Astrocyte of the hippocampus (primary cell): Measurements from ENCODE around the gene ARRB2.
"Not testable (repeated sequence)": the region's sequence is repeated elsewhere in the genome, so short reads cannot be mapped to it uniquely, and the experiment has no call there.

ENCODE experiments used
- DNase-seq: peaks from one replicate; pipeline ENCODE4 v3.0.0; 2011; ENCODE audit warnings: low read depth, low spot score

Gene ARRB2

DNA sequence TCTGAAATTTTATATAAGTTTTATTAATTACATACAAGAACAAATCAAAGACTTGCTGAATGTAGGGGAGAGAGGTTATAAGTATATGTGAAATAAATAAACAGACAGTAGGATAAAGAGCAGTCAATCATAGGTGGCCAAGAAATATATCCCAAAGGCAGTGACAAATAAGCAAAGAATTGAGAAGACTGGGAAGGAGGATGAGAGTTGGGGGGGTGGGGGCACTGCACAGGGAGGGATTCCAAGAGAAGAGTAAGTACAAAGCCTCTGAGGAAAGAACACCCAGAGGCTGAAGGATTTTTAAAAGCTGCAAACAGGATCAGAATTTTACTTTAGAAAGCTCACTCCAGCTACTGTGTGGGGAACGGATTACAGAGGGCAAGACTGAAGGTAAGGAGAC lies 9.3 kb upstream of the ARRB2 start:
- DNase-seq, result no peak

DNA sequence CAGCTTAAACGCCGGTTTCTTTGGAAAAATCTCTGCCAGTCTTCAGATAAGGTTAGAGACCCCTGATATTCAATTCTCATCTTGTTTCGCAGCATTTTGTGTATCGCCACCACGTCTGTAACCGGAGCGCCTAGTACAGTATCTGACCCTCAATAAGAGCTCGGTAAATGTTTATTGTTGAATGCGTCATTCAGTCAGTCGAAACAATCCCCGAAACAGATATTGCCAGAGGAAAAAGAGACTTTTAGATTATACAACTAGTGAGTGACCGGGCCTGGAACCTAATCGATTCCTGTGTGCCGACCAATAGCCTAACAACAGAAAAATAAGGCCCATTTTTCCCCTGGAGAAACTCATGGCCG lies 7.1 kb upstream of the ARRB2 start:
- DNase-seq, result no peak

DNA sequence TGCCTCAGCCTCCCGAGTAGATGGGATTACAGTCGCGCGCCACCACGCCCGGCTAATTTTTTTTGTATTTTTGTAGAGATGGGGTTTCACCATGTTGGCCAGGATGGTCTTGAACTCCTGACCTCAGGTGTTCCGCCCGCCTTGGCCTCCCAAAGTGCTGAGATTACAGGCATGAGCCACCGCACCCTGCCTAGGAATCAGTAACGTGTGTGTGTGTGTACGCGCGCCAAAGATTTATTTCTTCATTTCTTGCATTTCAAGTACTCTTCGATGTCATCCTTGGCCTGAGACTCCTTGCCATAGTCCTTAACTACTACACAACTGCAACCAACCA lies 5.9 kb upstream of the ARRB2 start:
- DNase-seq, result not testable (repeated sequence)

DNA sequence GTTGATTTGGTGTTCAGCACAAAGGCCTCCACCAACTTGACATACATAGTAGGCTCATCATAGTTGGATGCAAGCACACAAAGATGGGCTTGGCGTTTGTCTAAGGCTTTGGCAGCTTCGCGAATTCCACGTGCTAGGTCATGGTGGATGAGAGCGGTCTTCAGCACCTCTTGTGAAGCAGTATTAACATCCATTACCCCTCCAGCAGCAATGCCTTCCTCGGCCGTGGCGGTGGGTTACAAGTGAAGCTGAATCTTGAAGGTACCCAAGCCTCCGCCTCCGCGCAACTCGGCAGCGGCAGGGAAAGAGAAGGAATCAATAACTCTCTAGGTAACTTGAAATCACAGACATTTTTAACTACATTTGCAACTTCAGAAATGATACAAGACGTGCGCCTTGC lies 5.4 kb upstream of the ARRB2 start:
- DNase-seq, result no peak

DNA sequence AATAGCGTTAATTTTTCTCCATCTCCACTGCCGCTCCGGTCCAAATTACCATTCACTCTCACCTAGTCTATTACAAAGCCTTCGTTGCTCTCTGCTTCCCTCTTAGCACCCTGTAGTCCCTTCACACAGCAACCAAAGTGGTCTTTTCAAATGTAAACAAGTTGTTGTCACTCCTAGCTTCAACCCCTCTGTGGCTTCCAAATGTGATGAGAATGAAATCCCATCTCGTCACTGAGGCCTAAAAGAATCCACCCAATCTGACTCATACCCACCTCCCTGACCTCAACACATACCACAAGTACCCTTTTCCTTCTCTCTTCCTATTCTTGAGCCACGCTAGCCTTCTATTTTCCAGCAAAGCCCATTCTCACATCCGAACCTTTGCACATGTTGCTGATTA lies 4.3 kb upstream of the ARRB2 start:
- DNase-seq, result peak; percentile 64

DNA sequence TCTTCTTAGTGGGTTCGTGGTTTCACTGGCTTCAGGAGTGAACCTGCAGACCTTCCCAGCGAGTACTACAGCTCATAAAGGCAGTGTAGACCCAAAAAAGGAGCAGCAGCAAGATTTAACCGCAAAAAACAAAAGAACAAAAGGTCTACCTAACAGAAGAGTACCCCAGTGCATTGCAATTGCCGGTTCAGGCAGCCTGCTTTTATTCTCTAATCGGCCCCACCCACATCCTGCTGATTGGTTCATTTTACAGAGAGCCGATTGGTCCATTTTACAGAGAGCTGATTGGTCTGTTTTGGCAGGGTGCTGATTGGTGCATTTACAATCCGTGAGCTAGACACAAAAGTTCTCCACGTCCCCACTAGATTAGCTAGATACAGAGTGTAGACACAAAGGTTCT lies 2.0 kb upstream of the ARRB2 start:
- DNase-seq, result no peak

DNA sequence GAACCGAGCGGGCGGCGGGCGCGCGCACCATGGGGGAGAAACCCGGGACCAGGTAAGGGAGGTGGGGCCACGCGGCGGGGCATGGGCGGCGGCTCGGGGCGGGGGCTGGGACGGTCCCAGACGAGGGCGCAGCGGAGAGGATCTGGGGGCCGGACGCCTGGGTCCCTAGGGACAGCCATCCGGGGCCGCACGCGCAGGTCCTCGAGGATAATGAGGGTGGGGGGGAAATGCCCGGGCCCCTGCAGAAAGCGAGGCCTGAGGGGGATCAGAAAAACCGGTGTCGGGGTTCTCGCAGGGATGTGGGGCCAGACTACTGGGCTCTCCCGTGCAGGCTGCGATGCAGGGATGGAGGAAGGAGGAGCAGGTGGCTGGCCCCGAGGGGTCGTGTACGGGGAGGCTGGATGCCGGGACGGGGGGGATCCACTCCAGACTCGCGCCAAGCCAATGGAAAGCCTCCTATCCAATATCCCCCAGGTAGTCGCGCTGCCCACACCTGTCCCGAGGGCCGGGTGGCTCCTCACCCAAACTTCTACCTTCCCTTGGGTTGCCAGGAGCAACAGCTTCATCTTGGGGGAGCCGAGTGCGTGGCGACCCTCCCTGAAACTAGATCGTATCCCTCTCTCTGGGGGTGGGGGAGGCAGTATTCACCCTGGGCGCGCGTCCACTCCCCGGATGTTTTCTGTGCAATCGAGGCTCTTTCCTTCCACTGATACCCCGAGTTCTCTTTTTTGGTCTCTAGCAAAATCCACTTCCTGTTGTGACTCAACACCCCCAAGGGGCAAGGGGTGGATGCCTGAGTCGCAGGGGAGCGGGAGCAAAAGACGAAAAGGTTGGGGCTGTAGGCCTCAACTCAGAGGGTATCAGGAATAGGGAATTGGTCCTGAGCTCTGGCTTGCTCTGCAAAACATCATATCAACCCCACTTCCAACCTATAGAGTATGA lies 532 bp downstream of the ARRB2 start:
- DNase-seq, result no peak

DNA sequence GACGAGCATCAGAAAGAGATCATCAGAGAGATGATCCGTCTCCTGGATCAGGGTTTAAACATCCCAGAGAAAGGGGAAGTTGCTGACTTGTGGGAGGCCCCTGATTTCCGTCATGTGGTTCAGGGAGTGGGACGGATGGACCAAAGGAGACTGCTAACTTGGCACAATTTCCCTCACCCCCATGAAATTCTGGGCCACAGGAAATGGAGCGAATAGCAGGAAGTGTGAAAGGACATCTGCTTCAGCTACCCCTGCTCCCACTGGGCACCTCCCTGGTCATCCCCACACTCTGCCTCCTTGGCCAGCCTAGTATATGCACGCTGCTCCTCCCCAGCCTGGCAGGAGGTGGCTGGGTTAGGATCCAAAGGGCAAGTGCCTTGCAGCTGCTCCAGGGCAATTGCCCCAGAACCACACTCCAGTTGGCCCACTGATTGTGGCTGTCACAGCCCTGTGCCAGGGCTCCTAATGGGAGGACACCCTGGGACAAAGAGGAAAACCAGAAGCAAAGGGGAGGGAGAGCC lies 1.3 kb downstream of the ARRB2 start:
- no peak for DNase-seq

DNA sequence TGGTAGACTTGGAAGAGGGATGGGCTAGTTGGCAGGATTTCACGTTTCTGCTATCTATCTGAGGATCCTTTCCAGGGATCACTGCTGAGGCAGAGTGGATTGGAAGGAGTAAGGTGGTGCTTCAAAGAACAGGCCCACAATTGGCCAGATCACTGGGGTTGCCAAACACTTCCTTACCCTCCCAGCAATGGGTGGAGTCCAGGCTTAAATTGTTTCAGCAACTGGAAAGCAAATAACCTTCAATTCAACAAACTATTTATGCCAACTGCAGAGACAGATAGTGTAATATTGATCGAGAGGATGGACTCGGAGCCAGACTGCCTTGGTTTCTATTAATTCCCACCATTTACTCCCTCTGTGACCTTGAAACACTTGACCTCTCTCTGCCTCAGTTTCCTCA lies 2.1 kb downstream of the ARRB2 start:
- DNase-seq, result no peak

DNA sequence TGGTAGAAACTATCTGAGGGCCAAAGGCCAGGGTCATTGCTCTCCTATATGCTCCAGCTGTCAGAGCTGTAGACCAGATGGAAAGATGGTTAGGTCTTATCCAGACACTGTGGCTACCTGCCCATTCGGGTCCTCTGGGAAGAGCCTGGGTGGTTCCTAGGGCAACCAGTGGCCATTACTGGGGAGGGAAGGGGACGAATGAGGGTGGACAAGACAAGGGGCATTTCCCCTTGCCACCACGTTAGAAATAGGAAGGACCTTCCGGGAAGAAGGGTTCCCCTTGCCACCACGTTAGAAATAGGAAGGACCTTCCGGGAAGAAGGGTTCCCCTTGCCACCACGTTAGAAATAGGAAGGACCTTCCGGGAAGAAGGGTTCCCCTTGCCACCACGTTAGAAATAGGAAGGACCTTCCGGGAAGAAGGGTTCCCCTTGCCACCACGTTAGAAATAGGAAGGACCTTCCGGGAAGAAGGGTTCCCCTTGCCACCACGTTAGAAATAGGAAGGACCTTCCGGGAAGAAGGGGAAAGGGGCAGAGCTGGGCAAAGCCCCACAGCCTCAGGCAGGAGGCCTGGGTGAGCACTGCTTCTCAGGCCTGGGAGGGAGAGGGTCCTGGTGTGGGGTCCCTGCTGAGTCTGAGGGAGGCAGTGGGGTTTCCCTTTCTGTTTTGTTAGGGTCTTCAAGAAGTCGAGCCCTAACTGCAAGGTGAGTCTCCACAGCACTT lies 4.1 kb downstream of the ARRB2 start:
- not testable (repeated sequence) for DNase-seq

DNA sequence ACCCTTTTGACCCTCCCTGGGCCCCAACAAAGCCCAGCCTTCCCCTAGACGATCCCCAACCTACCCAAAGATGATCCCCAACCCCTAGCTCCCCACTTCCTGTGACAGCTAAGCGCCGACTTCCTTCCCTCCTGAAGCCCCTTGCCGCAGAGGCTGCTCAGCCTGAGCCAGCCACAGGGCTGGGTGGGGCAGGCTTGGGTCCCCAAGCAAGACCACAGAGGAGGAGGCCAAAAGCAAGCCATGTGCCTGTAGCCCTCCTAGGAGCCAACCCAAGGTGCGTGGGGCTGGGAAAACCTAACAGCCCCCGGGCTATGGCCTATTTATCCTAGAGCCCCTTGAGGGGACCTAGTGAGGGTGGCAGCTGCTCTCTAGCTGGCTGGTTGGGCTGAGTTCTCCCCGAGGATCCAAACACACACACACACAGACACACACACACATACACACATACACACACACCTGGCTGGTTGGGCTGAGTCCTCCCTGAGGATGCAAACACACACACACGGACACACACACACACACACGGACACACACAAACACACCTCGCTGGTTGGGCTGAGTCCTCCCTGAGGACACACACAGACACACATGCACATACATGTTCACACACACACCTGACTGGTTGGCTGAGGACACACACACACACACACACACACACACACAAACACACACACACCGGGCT lies 4.8 kb downstream of the ARRB2 start:
- DNase-seq, result no peak

DNA sequence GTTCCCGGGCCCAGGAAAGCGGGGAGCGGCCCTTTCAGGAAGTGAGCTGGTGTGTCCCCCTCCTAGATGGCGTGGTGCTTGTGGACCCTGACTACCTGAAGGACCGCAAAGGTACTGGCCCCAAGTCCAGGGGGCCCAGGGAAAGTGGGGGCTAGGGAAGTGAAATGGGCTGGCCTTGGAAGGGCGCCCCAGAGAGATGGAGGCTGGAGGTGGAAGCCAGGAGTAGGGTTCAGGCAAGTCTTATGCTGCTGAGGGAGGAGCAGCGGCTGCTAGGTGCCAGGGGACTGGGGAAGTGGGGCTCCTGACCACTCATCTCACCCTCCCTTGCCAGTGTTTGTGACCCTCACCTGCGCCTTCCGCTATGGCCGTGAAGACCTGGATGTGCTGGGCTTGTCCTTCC lies 5.6 kb downstream of the ARRB2 start:
- no peak for DNase-seq

DNA sequence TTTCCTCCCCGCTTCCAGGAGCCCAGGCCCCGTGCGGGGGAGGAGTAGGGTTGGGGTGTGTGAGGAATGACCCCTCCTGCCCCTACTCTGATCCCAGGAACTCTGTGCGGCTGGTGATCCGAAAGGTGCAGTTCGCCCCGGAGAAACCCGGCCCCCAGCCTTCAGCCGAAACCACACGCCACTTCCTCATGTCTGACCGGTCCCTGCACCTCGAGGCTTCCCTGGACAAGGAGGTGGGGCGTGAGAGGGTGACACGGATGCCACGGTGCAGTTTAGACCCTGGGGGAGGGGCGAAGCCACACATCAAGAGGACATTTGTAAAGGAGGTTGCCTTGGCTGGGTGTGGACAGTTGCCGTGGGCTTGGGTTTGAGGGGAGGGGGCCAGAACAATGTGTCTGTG lies 7.4 kb downstream of the ARRB2 start:
- no peak for DNase-seq

DNA sequence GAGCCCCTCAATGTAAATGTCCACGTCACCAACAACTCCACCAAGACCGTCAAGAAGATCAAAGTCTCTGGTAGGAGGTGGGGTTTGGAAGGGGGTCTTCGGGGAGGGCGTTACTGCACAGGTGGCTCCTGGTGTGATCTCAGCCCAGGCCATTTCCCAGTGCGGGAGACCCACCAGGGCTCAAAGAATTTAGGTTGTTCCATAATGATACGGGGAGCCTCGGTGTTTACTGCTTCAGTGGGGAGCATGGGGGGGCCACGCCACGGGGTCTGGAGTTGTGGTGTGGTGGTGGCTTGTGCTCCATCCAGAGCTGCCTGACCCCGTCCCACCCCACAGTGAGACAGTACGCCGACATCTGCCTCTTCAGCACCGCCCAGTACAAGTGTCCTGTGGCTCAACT lies 7.8 kb downstream of the ARRB2 start:
- no peak for DNase-seq

DNA sequence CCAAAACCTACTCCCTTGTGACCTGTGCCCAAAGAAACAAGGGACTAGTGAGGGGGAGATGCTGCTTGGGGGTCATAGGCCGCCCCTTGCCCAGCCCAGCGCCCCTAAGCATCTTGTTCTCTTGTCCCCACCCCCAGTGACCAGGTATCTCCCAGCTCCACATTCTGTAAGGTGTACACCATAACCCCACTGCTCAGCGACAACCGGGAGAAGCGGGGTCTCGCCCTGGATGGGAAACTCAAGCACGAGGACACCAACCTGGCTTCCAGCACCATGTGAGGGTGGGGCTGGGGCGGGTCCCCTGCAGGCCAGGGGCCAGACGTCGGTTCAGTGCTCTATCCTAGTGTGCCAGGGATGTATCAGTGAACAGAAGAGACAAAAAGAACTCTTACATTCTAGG lies 8.7 kb downstream of the ARRB2 start:
- DNase-seq, result no peak

DNA sequence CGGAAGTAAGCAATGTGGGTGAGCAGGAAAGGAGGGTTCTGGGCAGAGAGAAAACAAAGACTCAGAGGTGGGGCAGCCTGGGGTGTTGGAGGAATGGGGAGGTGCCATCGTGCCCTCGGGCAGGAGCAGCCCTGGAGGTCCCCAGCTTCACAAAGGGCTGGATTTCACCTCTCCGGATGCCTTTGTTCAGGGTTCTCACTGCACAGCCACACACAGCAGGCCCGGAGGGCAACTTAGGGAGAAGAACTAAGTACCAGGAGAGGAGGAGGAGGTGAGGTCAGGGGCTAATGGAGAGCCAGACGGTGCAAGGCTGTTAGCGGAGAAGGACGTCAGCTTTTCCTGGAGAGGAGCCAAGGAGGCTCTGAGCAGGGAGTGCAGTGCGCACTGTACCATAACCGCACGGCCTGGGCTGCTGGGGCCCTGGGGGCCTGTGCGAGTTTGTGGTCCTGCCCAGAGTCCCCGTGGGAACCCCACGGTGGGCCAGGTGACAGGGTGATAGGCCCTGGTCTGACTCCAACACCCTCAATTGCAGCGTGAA lies 9.3 kb downstream of the ARRB2 start:
- no peak for DNase-seq

DNA sequence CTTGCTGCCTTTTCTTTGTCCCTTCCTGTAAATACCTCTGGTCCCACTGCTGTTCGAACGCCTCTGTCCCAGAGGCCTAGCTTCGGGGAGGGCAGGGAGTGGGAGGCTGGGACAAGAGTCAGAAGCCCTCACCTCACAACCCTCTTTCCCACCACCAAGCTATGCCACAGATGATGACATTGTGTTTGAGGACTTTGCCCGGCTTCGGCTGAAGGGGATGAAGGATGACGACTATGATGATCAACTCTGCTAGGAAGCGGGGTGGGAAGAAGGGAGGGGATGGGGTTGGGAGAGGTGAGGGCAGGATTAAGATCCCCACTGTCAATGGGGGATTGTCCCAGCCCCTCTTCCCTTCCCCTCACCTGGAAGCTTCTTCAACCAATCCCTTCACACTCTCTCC lies 10.4 kb downstream of the ARRB2 start:
- DNase-seq, result no peak

DNA sequence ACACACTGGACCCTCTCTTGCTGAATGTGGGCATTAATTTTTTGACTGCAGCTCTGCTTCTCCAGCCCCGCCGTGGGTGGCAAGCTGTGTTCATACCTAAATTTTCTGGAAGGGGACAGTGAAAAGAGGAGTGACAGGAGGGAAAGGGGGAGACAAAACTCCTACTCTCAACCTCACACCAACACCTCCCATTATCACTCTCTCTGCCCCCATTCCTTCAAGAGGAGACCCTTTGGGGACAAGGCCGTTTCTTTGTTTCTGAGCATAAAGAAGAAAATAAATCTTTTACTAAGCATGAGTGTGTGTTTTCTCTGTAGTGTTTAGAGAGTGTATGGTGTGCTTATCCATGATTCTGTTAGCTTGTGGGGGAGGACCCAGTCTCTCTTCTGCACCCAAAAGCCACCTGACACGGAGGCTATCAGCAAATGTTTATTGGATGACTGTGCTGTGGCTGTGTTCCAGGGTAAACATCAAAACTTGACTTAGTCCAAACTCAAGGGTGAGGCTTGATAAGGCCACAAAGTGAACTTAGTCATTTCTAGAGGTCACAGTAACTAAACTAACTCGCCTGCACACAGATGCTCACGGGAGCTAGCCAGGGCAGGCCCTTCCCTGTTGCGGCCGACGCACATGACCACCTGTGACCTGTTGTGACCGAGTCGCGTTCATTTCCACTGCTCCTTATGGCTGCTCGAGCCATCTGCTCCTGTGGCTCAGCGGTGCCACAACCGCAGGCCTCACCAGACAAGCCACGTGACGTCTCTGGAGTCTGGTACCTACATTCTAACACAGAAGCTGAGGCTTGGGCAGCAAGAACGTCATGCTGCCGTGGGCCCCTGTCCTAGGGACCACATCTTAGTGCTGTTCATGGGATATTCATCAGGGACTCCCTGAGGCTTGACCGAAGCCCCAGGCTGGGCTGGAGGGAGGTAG lies 11.0 kb downstream of the ARRB2 start:
- peak; percentile 48 for DNase-seq

DNA sequence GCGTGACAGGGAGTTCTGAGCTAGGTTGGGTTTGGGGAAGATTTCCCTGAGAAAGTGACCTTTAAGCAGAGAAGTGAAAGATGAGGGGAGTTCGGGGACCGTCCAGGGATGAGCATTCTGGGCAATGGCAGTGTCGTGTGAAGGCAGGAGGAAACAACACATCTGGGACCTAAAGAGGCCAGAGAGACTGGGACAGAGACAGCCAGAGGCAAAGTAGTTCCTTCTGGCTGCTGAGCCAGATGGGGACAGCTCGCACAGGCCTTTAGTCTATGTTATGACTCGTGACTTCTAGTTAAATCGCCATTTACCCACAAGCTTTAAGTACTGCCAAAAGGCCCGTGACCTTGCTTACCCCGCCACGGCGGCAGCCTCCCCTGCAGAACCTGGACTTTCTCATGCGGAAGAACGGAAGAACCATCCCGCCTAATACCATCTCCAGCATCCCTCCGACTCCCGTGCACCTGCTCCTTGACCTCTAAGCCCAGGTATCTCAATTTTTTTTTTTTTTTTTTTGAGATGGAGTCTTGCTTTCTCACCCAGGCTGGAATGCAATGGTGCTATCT lies 12.3 kb downstream of the ARRB2 start:
- DNase-seq, result no peak

DNA sequence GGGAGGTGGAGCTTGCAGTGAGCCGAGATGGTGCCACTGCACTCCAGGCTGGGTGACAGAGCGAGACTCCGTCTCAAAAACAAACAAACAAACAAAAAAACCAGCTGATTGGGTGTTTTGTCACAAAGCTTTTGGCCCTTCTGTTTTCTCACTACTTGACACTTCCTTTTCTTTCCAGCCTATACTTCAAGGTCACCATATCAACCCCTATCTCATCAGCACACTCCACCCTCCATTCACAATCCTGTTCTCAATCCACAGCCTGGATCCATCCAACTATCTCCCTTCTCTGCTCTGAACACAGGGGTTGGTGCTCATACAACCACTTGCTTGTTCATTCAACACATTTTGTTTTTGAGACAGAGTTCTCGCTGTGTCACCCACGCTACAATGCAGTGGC lies 14.2 kb downstream of the ARRB2 start:
- DNase-seq, result no peak
